ENCODE data around the gene TESMIN.

The TESMIN gene

GRCh38 chr11:68658661-68659060, 92.7 kb downstream of the TESMIN start:
- no peak for DNase-seq

GRCh38 chr11:68658097-68658496, 93.2 kb downstream of the TESMIN start:
- no peak for DNase-seq
